HEK293 (cell line): ENCODE results near the gene CRY1.

ENCODE experiments used
- CTCF ChIA-PET: fragments of 350-600 bp; formaldehyde crosslinking; extraction: SDS; loops from one replicate; lab custom pipeline; 2021; ENCODE audit warnings: antibody characterized with exemption; lab: Yijun Ruan, JAX
- POLR2A ChIA-PET: fragments of 300-600 bp; formaldehyde crosslinking; extraction: SDS; loops from one replicate; lab custom pipeline; 2020; ENCODE audit warnings: antibody characterized with exemption, inconsistent platforms; lab: Yijun Ruan, JAX
- H3K27ac ChIP-seq: fragments of 200-500 bp; sonication (Bioruptor generic); 2 replicates; pipeline ENCODE4 v1.5.1; 2014; ENCODE audit warnings: low read depth, low read length, control low read depth, inconsistent platforms; ENCODE audit errors: extremely low read depth
- H3K36me3 ChIP-seq, 2 experiments: fragments of 200-500 bp in 1 of 2; sonication (Bioruptor generic) in 1 of 2; 1 replicate in 1 of 2; 2 replicates in 1 of 2; pipeline ENCODE4 v1.5.1; 2014 to 2017; ENCODE audit warnings: inconsistent platforms in 2 of 2, low read length in 2 of 2; ENCODE audit not compliant: control insufficient read depth in 2 of 2, insufficient read depth in 1 of 2
- H3K4me1 ChIP-seq: fragments of 200-500 bp; sonication (Bioruptor generic); 2 replicates; pipeline ENCODE4 v1.5.1; 2014; ENCODE audit warnings: mild to moderate bottlenecking, low read length, inconsistent platforms; ENCODE audit not compliant: control insufficient read depth, insufficient read depth
- H3K4me3 ChIP-seq: 2 replicates; pipeline ENCODE4 v1.5.1; 2011; ENCODE audit warnings: low read depth, mild to moderate bottlenecking, control low read depth, low read length, moderate library complexity
- H3K9me3 ChIP-seq: fragments of 200-500 bp; sonication (Bioruptor generic); 2 replicates; pipeline ENCODE4 v1.5.1; 2014; ENCODE audit warnings: low read depth, low read length, inconsistent platforms; ENCODE audit not compliant: control insufficient read depth, insufficient read depth
- BCL6B ChIP-seq: fragments of 450-650 bp; formaldehyde crosslinking; IDR thresholded peaks from 2 replicates; pipeline ENCODE4 v1.5.1; 2017; ENCODE audit warnings: missing biosample characterization, missing genetic modification characterization
- PRDM4 ChIP-seq: fragments of 450-650 bp; formaldehyde crosslinking; IDR thresholded peaks from 2 replicates; pipeline ENCODE4 v1.5.1; 2017; ENCODE audit warnings: missing biosample characterization, missing genetic modification characterization
- REPIN1 ChIP-seq: fragments of 450-650 bp; formaldehyde crosslinking; IDR thresholded peaks from 2 replicates; pipeline ENCODE4 v1.5.1; 2017; ENCODE audit warnings: missing biosample characterization, missing genetic modification characterization, low read depth
- SP2 ChIP-seq: fragments of 450-650 bp; formaldehyde crosslinking; IDR thresholded peaks from 2 replicates; pipeline ENCODE4 v1.5.1; 2016; ENCODE audit warnings: missing biosample characterization, missing genetic modification characterization
- ZBTB11 ChIP-seq: fragments of 450-650 bp; formaldehyde crosslinking; conservative IDR thresholded peaks from 2 replicates; pipeline ENCODE4 v1.5.1; 2016; ENCODE audit warnings: low read depth, missing biosample characterization, missing genetic modification characterization
- ZBTB44 ChIP-seq: fragments of 450-650 bp; IDR thresholded peaks from 2 replicates; pipeline ENCODE4 v1.5.1; 2018; ENCODE audit warnings: missing biosample characterization, mild to moderate bottlenecking, missing genetic modification characterization
- ZIC2 ChIP-seq: fragments of 450-650 bp; formaldehyde crosslinking; IDR thresholded peaks from 2 replicates; pipeline ENCODE4 v1.5.1; 2016; ENCODE audit warnings: missing biosample characterization, missing genetic modification characterization
- ZNF214 ChIP-seq: fragments of 450-650 bp; formaldehyde crosslinking; IDR thresholded peaks from 2 replicates; pipeline ENCODE4 v1.5.1; 2017; ENCODE audit warnings: missing biosample characterization, mild to moderate bottlenecking, missing genetic modification characterization, borderline replicate concordance
- ZNF221 ChIP-seq: fragments of 450-650 bp; formaldehyde crosslinking; IDR thresholded peaks from 2 replicates; pipeline ENCODE4 v1.5.1; 2017; ENCODE audit warnings: missing biosample characterization, missing genetic modification characterization, borderline replicate concordance
- ZNF26 ChIP-seq: fragments of 450-650 bp; formaldehyde crosslinking; IDR thresholded peaks from 2 replicates; pipeline ENCODE4 v1.5.1; 2016; ENCODE audit warnings: missing biosample characterization, missing genetic modification characterization
- ZNF416 ChIP-seq: fragments of 450-650 bp; formaldehyde crosslinking; IDR thresholded peaks from 2 replicates; pipeline ENCODE4 v1.5.1; 2016; ENCODE audit warnings: missing biosample characterization, missing genetic modification characterization
- ZNF514 ChIP-seq: fragments of 450-650 bp; formaldehyde crosslinking; IDR thresholded peaks from 2 replicates; pipeline ENCODE4 v1.5.1; 2016; ENCODE audit warnings: missing biosample characterization, missing genetic modification characterization
- ZNF558 ChIP-seq: fragments of 450-650 bp; formaldehyde crosslinking; IDR thresholded peaks from 2 replicates; pipeline ENCODE4 v1.5.1; 2016; ENCODE audit warnings: missing biosample characterization, missing genetic modification characterization
- ZNF560 ChIP-seq: fragments of 450-650 bp; formaldehyde crosslinking; IDR thresholded peaks from 2 replicates; pipeline ENCODE4 v1.5.1; 2017; ENCODE audit warnings: missing biosample characterization, missing genetic modification characterization, borderline replicate concordance
- ZNF571 ChIP-seq: fragments of 450-650 bp; formaldehyde crosslinking; IDR thresholded peaks from 2 replicates; pipeline ENCODE4 v1.5.0; 2017; ENCODE audit warnings: missing biosample characterization, missing genetic modification characterization
- ZNF624 ChIP-seq: fragments of 450-650 bp; formaldehyde crosslinking; IDR thresholded peaks from 2 replicates; pipeline ENCODE4 v1.5.1; 2017; ENCODE audit warnings: missing biosample characterization, missing genetic modification characterization
- ZNF664 ChIP-seq: fragments of 450-650 bp; formaldehyde crosslinking; IDR thresholded peaks from 2 replicates; pipeline ENCODE4 v1.5.1; 2016; ENCODE audit warnings: missing biosample characterization, missing genetic modification characterization

The CRY1 gene

GRCh38 chr12:106985479-106985878 is 107.9 kb downstream of the CRY1 start (continued):
- TF ChIP-seq ZNF214 (tag by site-specific recombination) = no peak

DNA sequence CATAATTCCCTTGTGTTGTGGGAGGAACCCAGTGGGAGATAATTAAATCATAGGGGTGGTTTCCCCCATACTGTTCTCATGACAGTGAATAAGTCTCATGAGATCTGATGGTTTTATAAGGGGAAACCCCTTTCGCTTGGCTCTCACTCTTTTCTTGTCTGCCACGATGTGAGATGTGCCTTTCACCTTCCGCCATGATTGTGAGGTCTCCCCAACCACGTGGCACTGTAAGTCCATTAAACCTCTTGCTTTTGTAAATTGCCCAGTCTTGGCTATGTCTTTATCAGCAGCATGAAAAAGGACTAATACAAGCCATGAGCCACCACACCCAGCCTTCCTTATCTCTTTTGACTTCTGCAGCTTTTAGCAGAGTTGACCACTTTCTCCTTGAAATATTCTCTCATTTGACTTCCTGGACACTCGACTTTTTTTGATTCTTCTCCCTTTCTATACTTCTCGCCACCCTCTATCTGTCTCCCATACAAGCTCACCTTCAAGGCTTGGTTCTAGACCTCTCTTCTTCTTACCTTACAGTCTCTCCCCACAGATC is 108.7 kb downstream of the CRY1 start:
- POLR2A ChIA-PET = interaction anchor here (0.6 to 2.4 kb wide), 2 partner anchors 29 to 1423 kb away, joined by 4 to 11 read pairs; partner anchors contain the start of gene TMEM263

More for the DNA sequence above, 108.7 kb downstream of the CRY1 start:
- Histone ChIP-seq H3K9me3 (no peaks in the 10 kb centered on the region), H3K36me3 (peaks cover 11 to 34% of the 10 kb centered on the region in 2 experiments), H3K4me1 (no peaks in the 10 kb centered on the region), H3K4me3 (no peak overlapping the region)
- CTCF ChIA-PET = interaction anchor here (0.8 to 1.2 kb wide), 2 partner anchors 8 to 120 kb away, joined by 3 read pairs; no protein-coding TSS in a partner anchor
- no peak for TF ChIP-seq PRDM4 (tag by site-specific recombination)
- no peak for TF ChIP-seq REPIN1 (tag by site-specific recombination)
- TF ChIP-seq ZNF221 (tag by site-specific recombination) = no peak
- TF ChIP-seq ZNF624 (tag by site-specific recombination) = no peak
- TF ChIP-seq ZBTB44 (tag by site-specific recombination) = no peak
- TF ChIP-seq ZNF26 (tag by site-specific recombination) = no peak
- TF ChIP-seq ZNF514 (tag by site-specific recombination) = no peak
- TF ChIP-seq ZIC2 (tag by site-specific recombination) = no peak
- no peak for TF ChIP-seq ZNF664 (tag by site-specific recombination)
- TF ChIP-seq SP2 = no peak
- no peak for TF ChIP-seq ZNF416 (tag by site-specific recombination)
- no peak for TF ChIP-seq ZNF558
- TF ChIP-seq BCL6B (tag by site-specific recombination) = no peak
- no peak for TF ChIP-seq ZNF571
- TF ChIP-seq ZNF560 = no peak
- TF ChIP-seq ZBTB11 (tag by site-specific recombination) = no peak
- TF ChIP-seq, all 188 proteins: peak for 0
- H3K27ac ChIP-seq = no peak overlapping the region
